Raji (cell line): ENCODE results near the gene WWTR1.

ENCODE experiments used
- POLR2A ChIP-seq: IDR thresholded peaks from 2 replicates; pipeline ENCODE4 v1.6.1; 2011; ENCODE audit warnings: low read depth, low read length, control low read depth; ENCODE audit not compliant: insufficient read depth

WWTR1 gene

DNA sequence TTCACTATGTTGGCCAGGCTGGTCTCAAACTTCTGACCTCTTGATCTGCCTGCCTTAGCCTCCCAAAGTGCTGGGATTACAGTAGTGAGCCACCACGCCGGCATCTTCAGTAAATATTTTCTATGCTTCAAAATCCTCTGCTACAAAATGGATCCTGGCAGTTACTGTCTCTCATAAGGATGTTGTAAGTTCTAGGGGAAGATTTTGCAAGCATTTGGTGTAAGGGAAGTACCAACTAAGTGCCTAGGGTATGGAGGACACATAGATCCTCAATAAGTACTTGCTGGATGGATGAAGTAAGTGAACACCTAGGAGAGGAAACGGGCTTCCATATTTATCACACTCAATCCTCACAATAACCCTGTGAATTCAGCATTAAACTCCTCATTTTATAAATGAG, 176.8 kb downstream of the WWTR1 start:
- TF ChIP-seq POLR2A: no peak

DNA sequence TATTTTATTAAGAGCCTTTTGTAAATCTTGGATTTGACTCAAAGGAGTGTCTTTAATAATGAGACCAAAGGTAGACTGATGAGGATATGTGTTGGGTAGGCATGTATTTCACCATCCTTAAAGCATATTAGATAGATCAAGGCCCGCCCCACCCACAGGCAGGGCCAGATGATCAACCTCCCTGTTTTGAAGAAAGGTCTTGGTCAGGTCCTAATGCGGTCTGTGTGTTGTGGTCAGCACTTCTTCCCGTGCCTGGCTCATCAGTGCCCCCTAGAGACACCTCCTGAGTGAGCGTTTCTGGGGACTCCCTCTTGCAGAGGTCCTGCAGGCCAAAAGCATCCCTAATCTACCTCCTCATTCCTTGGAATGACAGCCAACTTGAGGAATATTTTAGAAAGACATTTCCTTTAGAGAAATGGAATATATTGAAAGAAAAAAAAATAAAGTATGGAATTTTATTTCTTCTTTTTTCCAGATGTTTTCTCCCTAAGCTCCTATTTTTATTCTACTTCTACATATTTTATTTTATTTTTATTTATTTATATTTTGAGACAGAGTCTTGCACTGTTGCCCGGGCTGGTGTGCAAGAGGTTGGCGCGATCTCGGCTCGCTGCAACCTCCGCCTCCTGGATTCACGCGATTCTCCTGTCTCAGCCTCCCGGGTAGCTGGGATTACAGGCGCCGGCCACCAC, 177.4 kb downstream of the WWTR1 start:
- no peak for TF ChIP-seq POLR2A

DNA sequence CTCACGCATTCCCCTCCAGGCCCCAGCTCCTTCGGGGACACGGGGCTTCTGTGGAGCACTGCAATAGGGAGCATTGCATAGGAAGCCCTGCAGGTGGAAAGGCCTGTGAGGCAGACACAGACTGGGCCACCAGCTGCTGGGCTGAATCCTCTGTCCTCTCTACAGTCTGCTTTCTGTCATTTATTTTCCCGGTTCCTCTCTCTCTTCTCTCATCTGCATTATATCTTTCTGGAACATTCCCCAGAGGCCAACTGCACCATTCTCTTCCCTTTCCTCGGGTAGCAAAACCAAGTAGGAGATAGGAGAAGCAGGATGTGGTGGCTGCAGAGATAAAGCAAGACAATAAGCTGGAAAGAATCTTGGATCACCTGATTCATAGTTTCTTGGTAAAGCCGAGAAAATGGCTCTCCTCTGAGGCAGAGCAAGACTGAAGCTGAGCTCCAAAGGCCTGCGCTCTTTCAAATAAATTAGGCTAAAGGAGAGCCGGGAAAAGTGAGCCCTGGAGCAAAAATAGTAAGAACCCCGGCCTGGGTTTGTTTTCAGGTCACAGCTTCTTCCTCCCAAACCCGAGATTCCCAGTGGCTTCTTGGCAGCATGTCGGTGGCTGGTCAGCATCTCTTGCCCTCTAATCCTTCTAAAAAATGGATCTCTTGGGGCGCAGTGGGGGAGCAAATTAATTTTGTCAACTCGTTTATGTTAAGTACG, 178.1 kb downstream of the WWTR1 start:
- TF ChIP-seq POLR2A: no peak

DNA sequence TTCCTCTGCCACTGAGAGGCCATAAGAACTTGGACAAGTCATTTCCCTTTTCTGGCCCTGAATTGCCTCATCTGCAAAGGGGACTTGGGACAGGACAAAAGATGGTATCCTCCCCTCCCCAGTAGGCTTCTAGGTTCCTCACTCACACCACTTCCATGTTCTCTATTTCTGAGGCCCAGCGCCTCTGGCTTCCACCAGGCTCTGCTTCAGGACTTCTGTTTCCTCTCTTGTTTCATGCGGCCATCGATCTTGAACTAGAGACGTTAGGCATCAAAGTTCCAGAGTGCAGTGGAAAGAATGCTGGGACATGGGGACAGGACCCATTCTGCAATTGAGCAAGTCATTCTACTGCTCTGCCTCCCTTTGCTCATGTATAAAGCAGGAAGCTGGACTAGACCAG, 181.6 kb downstream of the WWTR1 start:
- TF ChIP-seq POLR2A: no peak

DNA sequence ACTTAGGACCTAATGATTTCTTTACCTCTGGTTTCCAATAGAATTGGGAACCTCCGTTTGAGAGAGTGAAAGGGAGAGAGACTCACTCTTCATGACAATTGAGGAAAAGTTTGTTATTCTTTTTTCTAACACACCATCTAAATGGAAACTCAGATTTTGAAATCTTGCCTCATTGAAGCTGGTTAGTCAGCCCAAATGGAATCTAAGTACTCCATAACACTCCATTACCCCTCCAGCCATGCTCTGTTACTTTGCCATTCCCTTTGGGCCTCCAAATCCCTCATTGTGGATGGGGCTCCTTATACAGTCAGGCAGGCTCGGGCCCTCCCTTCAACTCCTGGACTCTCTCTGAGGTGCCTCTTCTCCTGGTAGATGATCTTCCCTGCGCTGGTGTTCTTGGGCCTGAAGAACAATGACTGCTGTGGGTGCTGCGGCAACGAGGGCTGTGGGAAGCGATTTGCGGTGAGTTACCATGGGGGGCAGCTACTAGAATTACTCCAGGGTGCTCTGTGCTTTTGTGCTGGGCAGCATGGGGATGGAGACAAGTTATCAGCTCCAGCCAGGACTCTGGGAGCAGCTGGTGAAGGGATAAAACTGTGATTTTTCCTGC, 182.3 kb downstream of the WWTR1 start:
- TF ChIP-seq POLR2A: no peak

DNA sequence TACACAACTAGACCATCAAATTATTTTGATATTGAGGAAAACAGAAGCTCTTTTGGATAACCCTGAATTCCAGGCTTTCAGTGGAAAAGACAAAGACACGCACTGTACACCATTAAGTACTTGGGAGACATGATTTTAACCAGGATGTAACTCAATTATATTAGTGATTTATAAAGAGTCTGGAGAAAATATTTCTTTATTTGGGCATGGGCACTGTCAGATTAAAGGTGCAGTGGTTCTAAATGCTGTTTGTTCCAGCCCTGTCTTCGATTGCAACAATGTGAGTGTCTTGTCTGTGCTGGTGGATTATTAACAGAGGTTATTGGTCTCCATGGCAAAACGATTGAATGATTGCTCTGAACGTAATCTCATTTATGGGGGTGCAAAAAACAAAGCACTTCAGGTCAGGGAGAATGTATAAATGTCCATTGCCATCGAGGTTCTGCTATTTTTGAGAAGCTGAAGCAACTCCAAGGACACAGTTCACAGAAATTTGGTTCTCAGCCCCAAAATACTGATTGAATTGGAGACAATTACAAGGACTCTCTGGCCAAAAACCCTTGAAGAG, 183.5 kb downstream of the WWTR1 start, which contains the start of gene TM4SF4:
Gene TM4SF4, plus strand, starts transcription at position 448 of the 568 bp plus-strand sequence. CDS start 181 bp downstream, outside the sequence.
- TF ChIP-seq POLR2A: no peak

DNA sequence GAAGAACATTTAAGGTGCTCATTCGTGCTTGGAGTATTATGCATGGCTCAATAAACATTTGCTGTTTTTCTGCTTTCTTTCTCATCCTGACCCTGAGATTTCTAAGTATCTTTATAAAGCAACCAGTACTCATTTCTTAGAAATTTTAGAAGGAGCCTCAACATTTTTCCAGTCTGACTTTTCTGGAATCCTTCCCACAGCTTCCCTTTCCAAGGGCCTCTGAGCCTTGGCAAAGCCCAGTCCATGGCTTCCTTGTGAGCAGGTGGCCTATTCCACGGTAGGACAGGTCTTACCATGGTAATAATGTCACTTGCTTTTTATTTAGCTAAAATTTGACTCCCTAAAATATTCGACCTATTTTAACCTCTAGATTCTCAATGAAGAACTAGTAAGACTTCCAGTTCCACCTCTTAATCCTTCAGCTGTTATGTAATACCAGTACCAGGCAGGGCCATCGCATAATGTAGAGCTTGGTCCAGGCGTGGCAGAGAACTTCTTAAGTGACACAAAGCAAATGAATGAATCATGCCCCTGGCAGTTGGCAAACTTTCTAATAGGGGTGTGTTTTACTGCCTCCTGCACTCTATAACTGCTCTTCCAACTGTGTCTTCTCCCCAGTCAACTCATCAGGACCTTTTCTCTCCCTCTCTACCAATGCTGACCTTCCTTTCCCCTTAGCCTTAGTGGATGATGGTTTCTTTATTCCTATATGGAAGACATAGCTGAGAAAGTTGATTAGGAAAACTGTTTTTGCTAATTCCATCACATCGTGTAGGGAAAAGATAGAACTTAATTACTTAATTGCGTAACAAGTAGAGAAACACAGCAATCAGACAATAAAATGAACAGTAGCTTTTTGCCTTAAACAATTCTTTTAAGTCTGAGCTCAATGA, 184.2 kb downstream of the WWTR1 start:
- no peak for TF ChIP-seq POLR2A

DNA sequence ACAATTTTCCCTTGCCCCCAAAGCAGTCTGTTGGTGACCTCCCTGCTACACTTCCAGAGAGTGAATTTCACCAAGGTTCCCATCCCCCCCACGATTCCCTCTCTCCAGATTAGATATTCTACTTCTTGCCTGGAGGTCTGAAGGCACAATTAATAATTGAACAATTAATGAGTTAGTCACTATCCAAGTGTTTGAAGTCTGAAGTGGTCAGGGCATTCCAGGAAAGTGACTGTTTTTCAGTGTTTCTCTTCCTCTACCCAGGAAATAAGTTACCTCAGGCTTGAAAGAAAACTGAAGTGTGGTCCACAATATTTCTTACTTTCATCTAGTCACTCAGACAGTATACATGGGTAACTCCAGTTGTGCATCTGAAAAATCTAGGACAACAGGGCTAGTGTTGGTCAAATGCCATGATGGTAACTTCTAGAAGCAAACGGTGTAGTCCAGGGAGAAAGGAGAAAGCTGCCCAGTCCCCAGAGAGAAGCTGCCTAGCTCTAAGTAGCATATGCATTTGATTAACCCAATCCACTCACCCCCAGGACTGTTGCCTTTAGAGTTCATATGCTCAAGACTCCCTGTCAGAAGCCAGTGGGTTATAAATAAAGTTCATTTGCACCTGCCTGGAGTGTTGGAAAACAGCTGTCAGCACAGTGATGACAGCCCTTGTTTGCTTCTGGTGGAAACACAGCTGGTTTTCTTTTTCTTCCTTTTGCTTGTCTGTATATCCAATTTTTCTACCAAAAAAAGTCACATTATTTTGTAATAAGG, 185.6 kb downstream of the WWTR1 start:
- TF ChIP-seq POLR2A: no peak

DNA sequence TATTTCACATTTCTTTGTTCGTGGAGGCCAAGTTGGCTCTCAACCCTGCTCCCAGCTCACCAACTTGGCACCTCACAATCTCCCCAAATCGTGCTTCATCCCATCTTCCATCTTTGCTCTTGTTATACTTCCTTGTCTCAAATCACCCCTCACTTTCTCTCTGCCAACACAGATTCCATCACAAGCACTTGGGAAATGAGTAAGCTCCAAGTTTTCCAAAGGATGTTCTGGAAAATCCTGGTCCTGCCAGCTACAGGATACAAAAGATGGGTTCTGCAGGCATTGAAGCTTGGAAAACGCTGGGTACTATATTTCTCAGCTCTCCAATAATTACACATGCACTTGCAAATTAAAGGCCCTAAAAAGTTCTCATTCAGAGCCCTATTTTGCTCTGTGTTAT, 187.4 kb downstream of the WWTR1 start:
- TF ChIP-seq POLR2A: no peak

DNA sequence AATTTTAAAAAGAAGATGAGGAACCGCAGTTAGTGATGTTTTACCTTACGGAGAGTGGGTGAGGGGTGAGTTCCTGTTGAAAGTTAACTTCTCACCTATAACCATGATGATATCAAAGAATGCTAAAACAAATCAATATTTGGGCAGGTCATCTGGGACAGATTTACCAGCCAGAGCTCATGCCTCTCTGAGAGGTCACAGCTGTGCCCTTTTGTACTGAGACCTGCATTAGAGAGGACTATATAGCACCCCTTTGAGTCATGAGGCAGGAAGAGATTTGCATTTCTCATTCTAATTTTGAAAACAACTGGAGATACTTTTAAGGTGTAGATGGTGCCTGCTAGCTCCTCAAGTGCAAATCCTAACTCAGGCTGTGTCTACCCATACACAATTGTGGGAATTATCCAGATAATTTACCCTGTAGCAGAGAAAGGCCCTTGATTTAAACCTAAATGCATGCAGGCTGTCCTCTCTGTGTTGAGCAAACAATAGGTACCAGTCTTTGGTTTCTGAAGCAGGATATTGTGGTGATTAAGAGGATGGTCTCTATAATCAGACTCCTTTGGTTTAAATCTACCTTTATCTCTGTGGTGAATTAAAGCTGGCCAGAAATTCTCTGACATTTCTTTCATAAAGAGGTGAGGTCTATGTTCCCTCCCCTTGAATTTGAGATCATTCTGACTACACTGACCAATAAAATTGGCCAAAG, 189.2 kb downstream of the WWTR1 start:
- TF ChIP-seq POLR2A: no peak
